HEK293 (cell line): ENCODE measurements around the gene HID1.

Experiments used
- BCL11B ChIP-seq: fragments of 450-650 bp; formaldehyde crosslinking; IDR thresholded peaks from 2 replicates; pipeline ENCODE4 v1.5.1; 2016; ENCODE audit warnings: low read depth, missing biosample characterization, missing genetic modification characterization
- CTCF ChIP-seq: fragments of 450-650 bp; formaldehyde crosslinking; IDR thresholded peaks from 2 replicates; pipeline ENCODE4 v1.5.1; 2016; ENCODE audit warnings: missing biosample characterization, missing genetic modification characterization
- GLIS1 ChIP-seq: fragments of 450-650 bp; formaldehyde crosslinking; IDR thresholded peaks from 2 replicates; pipeline ENCODE4 v1.5.1; 2016; ENCODE audit warnings: missing biosample characterization, missing genetic modification characterization
- GLIS2 ChIP-seq: fragments of 450-650 bp; formaldehyde crosslinking; IDR thresholded peaks from 2 replicates; pipeline ENCODE4 v1.5.1; 2016; ENCODE audit warnings: missing biosample characterization, missing genetic modification characterization
- REST ChIP-seq: fragments of 450-650 bp; formaldehyde crosslinking; IDR thresholded peaks from 2 replicates; pipeline ENCODE4 v1.5.1; 2016; ENCODE audit warnings: missing biosample characterization, missing genetic modification characterization
- SP3 ChIP-seq: fragments of 450-650 bp; formaldehyde crosslinking; IDR thresholded peaks from 2 replicates; pipeline ENCODE4 v1.5.1; 2016; ENCODE audit warnings: missing biosample characterization, missing genetic modification characterization
- ZNF157 ChIP-seq: fragments of 450-650 bp; formaldehyde crosslinking; IDR thresholded peaks from 2 replicates; pipeline ENCODE4 v1.5.1; 2016; ENCODE audit warnings: missing biosample characterization, missing genetic modification characterization
- ZNF274 ChIP-seq, 2 experiments: fragments of 200-500 bp in 1 of 2; fragments of 450-650 bp in 1 of 2; sonication (Bioruptor generic) in 1 of 2; formaldehyde crosslinking in 1 of 2; IDR thresholded peaks; 2 replicates each; pipeline versions ENCODE4 v1.5.1 to v1.6.1; 2014 to 2016; ENCODE audit warnings: borderline replicate concordance in 1 of 2, inconsistent platforms in 1 of 2, low read length in 1 of 2, missing biosample characterization in 1 of 2, missing genetic modification characterization in 1 of 2
- ZNF324 ChIP-seq: fragments of 450-650 bp; formaldehyde crosslinking; IDR thresholded peaks from 2 replicates; pipeline ENCODE4 v1.5.1; 2016; ENCODE audit warnings: missing biosample characterization, missing genetic modification characterization
- ZNF473 ChIP-seq: fragments of 450-650 bp; formaldehyde crosslinking; IDR thresholded peaks from 2 replicates; pipeline ENCODE4 v1.5.1; 2017; ENCODE audit warnings: missing biosample characterization, missing genetic modification characterization
- ZNF529 ChIP-seq: fragments of 450-650 bp; formaldehyde crosslinking; IDR thresholded peaks from 2 replicates; pipeline ENCODE4 v1.5.1; 2017; ENCODE audit warnings: missing genetic modification characterization, missing biosample characterization; ENCODE audit not compliant: insufficient replicate concordance
- TF ChIP-seq, protein P1 (sequence below): IDR thresholded peaks from 2 replicates; pipeline ENCODE4 v1.6.1; 2011; ENCODE audit warnings: mild to moderate bottlenecking, low read depth, low read length, borderline replicate concordance

- TF ChIP-seq CTCF (no peak), ZNF473 (no peak), SP3 (tag by site-specific recombination) (no peak), ZNF157 (tag by site-specific recombination) (no peak), GLIS1 (no peak), ZNF274 (IDR thresholded peaks at IDR 0.05; ENCODE audit: low read length) (no peak), ZNF274 (tag by site-specific recombination; IDR thresholded peaks at IDR 0.05; ENCODE audit: borderline replicate concordance) (no peak), BCL11B (tag by site-specific recombination) (no peak), ZNF324 (tag by site-specific recombination) (no peak), ZNF529 (tag by site-specific recombination) (no peak), GLIS2 (tag by site-specific recombination) (no peak), REST (tag by site-specific recombination) (no peak)
- TF ChIP-seq, protein P1, sequence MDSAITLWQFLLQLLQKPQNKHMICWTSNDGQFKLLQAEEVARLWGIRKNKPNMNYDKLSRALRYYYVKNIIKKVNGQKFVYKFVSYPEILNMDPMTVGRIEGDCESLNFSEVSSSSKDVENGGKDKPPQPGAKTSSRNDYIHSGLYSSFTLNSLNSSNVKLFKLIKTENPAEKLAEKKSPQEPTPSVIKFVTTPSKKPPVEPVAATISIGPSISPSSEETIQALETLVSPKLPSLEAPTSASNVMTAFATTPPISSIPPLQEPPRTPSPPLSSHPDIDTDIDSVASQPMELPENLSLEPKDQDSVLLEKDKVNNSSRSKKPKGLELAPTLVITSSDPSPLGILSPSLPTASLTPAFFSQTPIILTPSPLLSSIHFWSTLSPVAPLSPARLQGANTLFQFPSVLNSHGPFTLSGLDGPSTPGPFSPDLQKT = no peak
Observed at GRCh38 chr17:75013092-75013559, 40.6 kb upstream of the HID1 start.
